ENCODE results near the gene HDAC4. TPM values are rescaled to one million over a fixed set of nuclear protein-coding genes. Genes with fewer than 3 reads are reported as not detected.

HDAC4 gene
- total and polyA plus RNA-seq, 2 experiments from 2014 or later: 8.1 to 41.8 TPM

DNA sequence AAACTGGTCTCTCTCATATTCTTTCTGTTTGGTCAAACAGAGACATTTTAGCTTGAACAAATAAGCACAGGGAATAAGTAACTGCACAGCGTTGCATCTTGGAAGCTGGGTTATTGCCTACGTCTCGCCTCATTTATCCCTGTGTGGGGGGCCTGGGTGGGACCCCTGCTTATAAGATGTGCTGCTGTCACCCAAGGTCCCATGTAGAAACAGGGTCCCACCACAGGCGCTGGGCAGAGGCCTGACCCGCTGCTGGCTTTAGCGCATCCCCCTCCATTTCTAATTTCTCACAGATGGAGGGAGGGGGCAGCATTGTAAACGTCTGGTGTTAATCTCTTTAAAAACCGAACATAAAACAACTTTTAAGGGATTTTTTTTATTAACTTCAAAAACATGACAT lies 207.8 kb downstream of the HDAC4 start:
- H3K27ac Mint-ChIP-seq: no peak overlapping the region
- peaks cover 25% of the 10 kb centered on the region for H3K79me2 ChIP-seq (replicated peaks; ENCODE audit: insufficient read depth)
- ATAC-seq (no peak), DNase-seq (ENCODE audit: low spot score) (no peak)
- no peak overlapping the region for H3K4me3 ChIP-seq
- H3K4me3 Mint-ChIP-seq: no peak overlapping the region
- H3K27me3 Mint-ChIP-seq (ENCODE audit: insufficient read depth, low read depth, poor library complexity): peaks cover 11% of the 10 kb centered on the region
- no peaks in the 10 kb centered on the region; the same call in 1 of the 2 replicates for H3K4me1 ChIP-seq (ENCODE audit: insufficient read depth)
- H3K9me2 ChIP-seq (ENCODE audit: insufficient read depth): no peaks in the 10 kb centered on the region
- no peaks in the 10 kb centered on the region for H3F3A ChIP-seq (replicated peaks; ENCODE audit: low read depth)
- no peaks in the 10 kb centered on the region for H3K27me3 ChIP-seq (ENCODE audit: insufficient read depth)
- peaks cover 29% of the 10 kb centered on the region for H3K36me3 Mint-ChIP-seq (ENCODE audit: low read depth)
- H3K4me2 ChIP-seq: no peak overlapping the region
- peaks cover 9% of the 10 kb centered on the region for H3K4me1 Mint-ChIP-seq
- peaks cover 6% of the 10 kb centered on the region; the same call in 1 of the 3 replicates for H3K9me3 Mint-ChIP-seq
- no peaks in the 10 kb centered on the region; the same call in 1 of the 2 replicates for H4K20me1 ChIP-seq (replicated peaks; ENCODE audit: insufficient read depth)
- peaks cover 6% of the 10 kb centered on the region; the same call in 1 of the 2 replicates for H3K36me3 ChIP-seq (ENCODE audit: insufficient read depth)
- H3K27ac ChIP-seq (ENCODE audit: low read depth): no peak overlapping the region
- TF ChIP-seq, protein P1, sequence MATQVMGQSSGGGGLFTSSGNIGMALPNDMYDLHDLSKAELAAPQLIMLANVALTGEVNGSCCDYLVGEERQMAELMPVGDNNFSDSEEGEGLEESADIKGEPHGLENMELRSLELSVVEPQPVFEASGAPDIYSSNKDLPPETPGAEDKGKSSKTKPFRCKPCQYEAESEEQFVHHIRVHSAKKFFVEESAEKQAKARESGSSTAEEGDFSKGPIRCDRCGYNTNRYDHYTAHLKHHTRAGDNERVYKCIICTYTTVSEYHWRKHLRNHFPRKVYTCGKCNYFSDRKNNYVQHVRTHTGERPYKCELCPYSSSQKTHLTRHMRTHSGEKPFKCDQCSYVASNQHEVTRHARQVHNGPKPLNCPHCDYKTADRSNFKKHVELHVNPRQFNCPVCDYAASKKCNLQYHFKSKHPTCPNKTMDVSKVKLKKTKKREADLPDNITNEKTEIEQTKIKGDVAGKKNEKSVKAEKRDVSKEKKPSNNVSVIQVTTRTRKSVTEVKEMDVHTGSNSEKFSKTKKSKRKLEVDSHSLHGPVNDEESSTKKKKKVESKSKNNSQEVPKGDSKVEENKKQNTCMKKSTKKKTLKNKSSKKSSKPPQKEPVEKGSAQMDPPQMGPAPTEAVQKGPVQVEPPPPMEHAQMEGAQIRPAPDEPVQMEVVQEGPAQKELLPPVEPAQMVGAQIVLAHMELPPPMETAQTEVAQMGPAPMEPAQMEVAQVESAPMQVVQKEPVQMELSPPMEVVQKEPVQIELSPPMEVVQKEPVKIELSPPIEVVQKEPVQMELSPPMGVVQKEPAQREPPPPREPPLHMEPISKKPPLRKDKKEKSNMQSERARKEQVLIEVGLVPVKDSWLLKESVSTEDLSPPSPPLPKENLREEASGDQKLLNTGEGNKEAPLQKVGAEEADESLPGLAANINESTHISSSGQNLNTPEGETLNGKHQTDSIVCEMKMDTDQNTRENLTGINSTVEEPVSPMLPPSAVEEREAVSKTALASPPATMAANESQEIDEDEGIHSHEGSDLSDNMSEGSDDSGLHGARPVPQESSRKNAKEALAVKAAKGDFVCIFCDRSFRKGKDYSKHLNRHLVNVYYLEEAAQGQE (IDR thresholded peaks at IDR 0.05; ENCODE audit: unreplicated experiment): no peak
- TF ChIP-seq, protein P2, sequence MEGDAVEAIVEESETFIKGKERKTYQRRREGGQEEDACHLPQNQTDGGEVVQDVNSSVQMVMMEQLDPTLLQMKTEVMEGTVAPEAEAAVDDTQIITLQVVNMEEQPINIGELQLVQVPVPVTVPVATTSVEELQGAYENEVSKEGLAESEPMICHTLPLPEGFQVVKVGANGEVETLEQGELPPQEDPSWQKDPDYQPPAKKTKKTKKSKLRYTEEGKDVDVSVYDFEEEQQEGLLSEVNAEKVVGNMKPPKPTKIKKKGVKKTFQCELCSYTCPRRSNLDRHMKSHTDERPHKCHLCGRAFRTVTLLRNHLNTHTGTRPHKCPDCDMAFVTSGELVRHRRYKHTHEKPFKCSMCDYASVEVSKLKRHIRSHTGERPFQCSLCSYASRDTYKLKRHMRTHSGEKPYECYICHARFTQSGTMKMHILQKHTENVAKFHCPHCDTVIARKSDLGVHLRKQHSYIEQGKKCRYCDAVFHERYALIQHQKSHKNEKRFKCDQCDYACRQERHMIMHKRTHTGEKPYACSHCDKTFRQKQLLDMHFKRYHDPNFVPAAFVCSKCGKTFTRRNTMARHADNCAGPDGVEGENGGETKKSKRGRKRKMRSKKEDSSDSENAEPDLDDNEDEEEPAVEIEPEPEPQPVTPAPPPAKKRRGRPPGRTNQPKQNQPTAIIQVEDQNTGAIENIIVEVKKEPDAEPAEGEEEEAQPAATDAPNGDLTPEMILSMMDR (conservative IDR thresholded peaks at IDR 0.05; ENCODE audit: low read depth in 2 of 2): no peak
- no peak for TF ChIP-seq CREB1 (CRISPR knock-in tag; IDR thresholded peaks at IDR 0.05; ENCODE audit: low read depth)
- no peak for TF ChIP-seq ZNF114 (CRISPR knock-in tag; IDR thresholded peaks at IDR 0.05)
- TF ChIP-seq, protein P3, sequence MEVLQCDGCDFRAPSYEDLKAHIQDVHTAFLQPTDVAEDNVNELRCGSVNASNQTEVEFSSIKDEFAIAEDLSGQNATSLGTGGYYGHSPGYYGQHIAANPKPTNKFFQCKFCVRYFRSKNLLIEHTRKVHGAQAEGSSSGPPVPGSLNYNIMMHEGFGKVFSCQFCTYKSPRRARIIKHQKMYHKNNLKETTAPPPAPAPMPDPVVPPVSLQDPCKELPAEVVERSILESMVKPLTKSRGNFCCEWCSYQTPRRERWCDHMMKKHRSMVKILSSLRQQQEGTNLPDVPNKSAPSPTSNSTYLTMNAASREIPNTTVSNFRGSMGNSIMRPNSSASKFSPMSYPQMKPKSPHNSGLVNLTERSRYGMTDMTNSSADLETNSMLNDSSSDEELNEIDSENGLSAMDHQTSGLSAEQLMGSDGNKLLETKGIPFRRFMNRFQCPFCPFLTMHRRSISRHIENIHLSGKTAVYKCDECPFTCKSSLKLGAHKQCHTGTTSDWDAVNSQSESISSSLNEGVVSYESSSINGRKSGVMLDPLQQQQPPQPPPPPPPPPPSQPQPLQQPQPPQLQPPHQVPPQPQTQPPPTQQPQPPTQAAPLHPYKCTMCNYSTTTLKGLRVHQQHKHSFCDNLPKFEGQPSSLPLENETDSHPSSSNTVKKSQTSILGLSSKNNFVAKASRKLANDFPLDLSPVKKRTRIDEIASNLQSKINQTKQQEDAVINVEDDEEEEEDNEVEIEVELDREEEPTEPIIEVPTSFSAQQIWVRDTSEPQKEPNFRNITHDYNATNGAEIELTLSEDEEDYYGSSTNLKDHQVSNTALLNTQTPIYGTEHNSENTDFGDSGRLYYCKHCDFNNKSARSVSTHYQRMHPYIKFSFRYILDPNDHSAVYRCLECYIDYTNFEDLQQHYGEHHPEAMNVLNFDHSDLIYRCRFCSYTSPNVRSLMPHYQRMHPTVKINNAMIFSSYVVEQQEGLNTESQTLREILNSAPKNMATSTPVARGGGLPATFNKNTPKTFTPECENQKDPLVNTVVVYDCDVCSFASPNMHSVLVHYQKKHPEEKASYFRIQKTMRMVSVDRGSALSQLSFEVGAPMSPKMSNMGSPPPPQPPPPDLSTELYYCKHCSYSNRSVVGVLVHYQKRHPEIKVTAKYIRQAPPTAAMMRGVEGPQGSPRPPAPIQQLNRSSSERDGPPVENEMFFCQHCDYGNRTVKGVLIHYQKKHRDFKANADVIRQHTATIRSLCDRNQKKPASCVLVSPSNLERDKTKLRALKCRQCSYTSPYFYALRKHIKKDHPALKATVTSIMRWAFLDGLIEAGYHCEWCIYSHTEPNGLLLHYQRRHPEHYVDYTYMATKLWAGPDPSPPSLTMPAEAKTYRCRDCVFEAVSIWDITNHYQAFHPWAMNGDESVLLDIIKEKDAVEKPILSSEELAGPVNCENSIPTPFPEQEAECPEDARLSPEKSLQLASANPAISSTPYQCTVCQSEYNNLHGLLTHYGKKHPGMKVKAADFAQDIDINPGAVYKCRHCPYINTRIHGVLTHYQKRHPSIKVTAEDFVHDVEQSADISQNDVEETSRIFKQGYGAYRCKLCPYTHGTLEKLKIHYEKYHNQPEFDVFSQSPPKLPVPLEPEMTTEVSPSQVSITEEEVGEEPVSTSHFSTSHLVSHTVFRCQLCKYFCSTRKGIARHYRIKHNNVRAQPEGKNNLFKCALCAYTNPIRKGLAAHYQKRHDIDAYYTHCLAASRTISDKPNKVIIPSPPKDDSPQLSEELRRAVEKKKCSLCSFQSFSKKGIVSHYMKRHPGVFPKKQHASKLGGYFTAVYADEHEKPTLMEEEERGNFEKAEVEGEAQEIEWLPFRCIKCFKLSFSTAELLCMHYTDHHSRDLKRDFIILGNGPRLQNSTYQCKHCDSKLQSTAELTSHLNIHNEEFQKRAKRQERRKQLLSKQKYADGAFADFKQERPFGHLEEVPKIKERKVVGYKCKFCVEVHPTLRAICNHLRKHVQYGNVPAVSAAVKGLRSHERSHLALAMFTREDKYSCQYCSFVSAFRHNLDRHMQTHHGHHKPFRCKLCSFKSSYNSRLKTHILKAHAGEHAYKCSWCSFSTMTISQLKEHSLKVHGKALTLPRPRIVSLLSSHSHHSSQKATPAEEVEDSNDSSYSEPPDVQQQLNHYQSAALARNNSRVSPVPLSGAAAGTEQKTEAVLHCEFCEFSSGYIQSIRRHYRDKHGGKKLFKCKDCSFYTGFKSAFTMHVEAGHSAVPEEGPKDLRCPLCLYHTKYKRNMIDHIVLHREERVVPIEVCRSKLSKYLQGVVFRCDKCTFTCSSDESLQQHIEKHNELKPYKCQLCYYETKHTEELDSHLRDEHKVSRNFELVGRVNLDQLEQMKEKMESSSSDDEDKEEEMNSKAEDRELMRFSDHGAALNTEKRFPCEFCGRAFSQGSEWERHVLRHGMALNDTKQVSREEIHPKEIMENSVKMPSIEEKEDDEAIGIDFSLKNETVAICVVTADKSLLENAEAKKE (CRISPR knock-in tag; IDR thresholded peaks at IDR 0.05): no peak
- TF ChIP-seq ZNF331 (CRISPR knock-in tag; IDR thresholded peaks at IDR 0.05; ENCODE audit: low read depth): no peak
- TF ChIP-seq NANOG (IDR thresholded peaks at IDR 0.05; ENCODE audit: borderline replicate concordance): no peak
- TF ChIP-seq JUNB (IDR thresholded peaks at IDR 0.05; ENCODE audit: unreplicated experiment): no peak
- TF ChIP-seq ETS1 (IDR thresholded peaks at IDR 0.05): no peak
- no peak for TF ChIP-seq EZH2 (IDR thresholded peaks at IDR 0.05; ENCODE audit: low read depth, unreplicated experiment)
- TF ChIP-seq EZH2phosphoT487 (IDR thresholded peaks at IDR 0.05; ENCODE audit: unreplicated experiment): no peak
- TF ChIP-seq POLR2AphosphoS5 (IDR thresholded peaks at IDR 0.05; ENCODE audit: low read depth): no peak
- TF ChIP-seq STAT1 (IDR thresholded peaks at IDR 0.05; ENCODE audit: unreplicated experiment): no peak
- H2AFZ ChIP-seq: no peak overlapping the region

Data from GM23338 (cell line).